Activated naive CD4-positive, alpha-beta T cell treated with anti-CD3 and anti-CD28 coated beads, Interleukin-2, amount 50 U/mL, for 72 hours (primary cell): ENCODE measurements around the gene NT5C2. TPM values are rescaled to one million over a fixed set of nuclear protein-coding genes. Genes with fewer than 3 reads are reported as not detected.
"Not testable (repeated sequence)": the region's sequence is repeated elsewhere in the genome, so short reads cannot be mapped to it uniquely, and the experiment has no call there.

ENCODE experiments used
- ATAC-seq, 2 donors: fragments of 150-1000 bp; cut with Tn5 transposase; 2 replicates each; pipeline ENCODE4 v1.10.0; 2021; ENCODE audit warnings: mild to moderate bottlenecking in 2 of 2, moderate library complexity in 2 of 2
- DNase-seq, 2 donors: peaks; one replicate each; pipeline ENCODE4 v3.0.0; 2021 to 2022; ENCODE audit warnings: low spot score in 2 of 2
- H3K27ac Mint-ChIP-seq, 2 donors: one replicate each; pipeline ENCODE4 v1.8.0; 2022; ENCODE audit warnings: mild to moderate bottlenecking in 2 of 2, mixed read lengths in 2 of 2
- H3K36me3 Mint-ChIP-seq, 2 donors: one replicate each; pipeline ENCODE4 v1.8.0; 2022; ENCODE audit warnings: mixed read lengths in 2 of 2
- H3K9me3 Mint-ChIP-seq, 2 donors: one replicate each; pipeline ENCODE4 v1.8.0; 2022; ENCODE audit warnings: mixed read lengths in 2 of 2
- total RNA-seq, 2 donors: library from RNA; stranded (reverse); gene quantifications; one replicate each; pipeline ENCODE4 v1.2.3, GENCODE V29; 2022

NT5C2 gene
- 10 to 100 TPM; 42.0 to 46.5 TPM for total RNA-seq

DNA sequence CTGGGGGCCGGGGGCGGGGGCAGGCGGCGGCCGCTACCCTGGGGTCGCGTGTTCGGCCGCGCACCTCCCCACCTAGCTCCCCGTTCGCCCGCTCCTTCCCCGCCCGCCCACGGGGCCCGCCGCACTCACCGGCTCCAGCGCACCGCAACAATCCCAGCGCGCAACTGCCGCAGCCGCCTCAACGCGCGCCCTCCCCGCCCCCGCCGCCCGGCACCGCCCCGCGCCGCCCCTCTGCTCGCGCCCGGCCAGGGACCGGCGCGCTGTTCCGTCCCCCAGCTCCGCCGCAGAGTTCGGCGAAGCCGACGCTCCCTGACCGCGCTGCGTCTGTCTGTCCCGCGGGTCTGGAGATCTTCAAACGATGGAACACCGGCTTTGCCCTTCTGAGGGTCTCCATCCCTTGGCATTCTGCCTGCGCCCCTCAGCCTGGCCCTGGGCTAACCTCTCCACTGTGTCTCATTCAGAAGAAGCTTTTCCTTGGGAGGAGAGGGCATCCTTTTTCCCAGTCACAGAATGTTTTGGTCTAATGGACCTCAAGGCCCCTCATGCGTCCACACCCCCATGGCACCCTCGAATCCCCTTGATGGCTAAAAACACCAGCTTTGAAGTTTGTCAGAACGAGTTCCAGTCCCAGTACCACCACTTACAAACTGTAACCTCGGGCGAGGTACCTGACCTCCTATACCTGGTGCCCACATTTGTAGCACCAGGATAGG is at the start of gene NT5C2:
TSS of gene NT5C2 (minus strand) at position 166 of the 713 bp plus-strand sequence. CDS start 18,314 bp downstream, outside the sequence.
- Mint-ChIP-seq H3K9me3 (no peaks in the 10 kb centered on the region), H3K36me3 (peaks cover 15 to 17% of the 10 kb centered on the region in 2 donors), H3K27ac (peak within 1 kb of the TSS; percentile 100)
- DNase-seq (peak; percentile 70 to 81), ATAC-seq (peak; percentile 70 to 90)

DNA sequence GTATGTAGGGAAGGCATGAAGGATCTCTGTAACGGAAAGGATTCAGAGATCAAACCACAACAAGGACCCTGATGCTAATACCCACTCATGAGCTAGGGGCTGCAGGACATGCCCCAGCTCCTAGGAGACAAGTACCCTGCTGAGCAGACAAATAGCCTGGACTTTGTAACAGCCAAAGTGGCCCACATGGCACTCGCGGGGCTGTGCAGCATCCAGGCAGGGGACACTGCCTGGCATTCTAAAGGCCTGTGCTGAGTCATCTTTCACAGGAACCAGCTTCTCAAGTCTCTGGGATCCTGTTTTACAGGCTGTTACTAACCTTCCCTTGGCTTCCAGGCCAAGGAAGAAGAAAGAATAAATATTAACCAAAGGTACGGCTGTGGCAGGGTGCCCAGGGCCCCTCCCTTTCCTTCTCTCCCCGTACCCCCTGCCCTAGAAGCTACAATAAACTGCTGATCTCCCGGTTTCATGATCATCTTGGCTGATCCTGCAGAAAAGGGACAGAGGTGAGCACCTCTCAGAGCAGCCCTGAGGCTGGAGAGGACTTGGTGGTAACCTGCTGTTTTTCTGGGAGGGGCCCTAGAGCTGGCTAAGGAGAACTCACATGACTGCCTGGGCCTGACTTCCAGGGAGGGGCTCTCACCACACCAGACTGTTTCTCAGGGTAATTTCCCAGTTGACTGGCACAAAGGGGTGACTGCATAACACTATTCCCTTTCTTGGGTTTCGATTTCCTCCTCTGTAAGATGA is 48.4 kb upstream of the NT5C2 start:
- ATAC-seq (peak; percentile 37 to 70), DNase-seq (no peak)
- Mint-ChIP-seq H3K36me3 (no peaks in the 10 kb centered on the region), H3K9me3 (no peaks in the 10 kb centered on the region), H3K27ac (peak overlapping the region; percentile 4 to 70)

DNA sequence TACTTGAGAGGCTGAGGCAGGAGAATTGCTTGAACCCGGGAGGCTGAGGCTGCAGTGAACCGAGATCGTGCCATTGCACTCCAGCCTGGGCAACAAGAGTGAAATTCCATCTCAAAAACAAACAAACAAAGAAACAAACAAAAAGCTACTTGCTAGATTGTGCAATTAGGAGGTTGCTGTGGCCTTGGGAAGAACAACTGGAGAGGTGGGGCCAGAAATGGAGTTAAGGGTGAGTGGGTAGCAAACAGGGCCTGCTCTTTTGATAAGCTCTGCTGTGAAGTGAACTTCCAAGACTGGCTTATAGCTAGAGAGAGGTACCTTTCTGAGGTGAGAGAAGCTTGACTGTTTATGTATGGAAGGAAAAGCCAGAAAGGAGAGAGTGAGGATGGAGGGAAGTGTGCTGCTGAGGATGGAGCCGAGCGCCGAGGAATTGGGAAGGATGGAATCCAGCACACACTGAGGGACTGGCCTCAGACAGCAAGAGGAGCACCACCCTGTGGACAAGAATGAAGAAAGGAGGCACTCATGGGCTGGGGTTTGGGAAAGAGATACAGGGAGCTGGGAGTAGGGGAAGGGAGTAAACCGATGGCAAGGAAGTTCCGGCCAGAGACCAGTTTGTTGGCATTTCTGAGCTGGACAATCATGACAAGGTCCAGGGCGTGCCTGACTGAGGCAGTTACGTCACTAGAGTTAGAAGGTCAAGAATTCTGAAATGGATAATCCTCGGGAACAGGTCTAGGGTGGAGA is 45.6 kb upstream of the NT5C2 start:
- no peak for DNase-seq
- H3K27ac Mint-ChIP-seq = no peak overlapping the region
- ATAC-seq = no peak
- no peaks in the 10 kb centered on the region for H3K36me3 Mint-ChIP-seq
- H3K9me3 Mint-ChIP-seq = no peaks in the 10 kb centered on the region

DNA sequence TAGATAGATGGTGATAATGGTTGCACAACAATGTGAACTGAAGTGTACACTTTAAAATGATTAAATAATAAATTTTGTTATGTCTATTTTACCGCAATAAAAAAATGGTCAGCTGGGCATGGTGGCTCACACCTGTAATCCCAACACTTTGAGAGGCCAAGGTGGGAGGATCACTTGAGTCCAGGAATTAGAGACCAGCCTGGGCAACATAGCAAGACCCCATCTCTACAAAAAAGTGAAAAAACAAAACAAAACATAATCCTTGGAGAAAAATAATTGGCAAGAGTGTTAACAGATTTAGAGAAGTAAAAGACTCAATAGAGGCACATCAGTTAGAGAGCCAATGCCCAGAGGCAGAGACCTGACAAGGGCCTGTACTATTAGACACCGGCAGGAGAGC is 42.7 kb upstream of the NT5C2 start:
- DNase-seq = no peak
- Mint-ChIP-seq H3K9me3 (no peaks in the 10 kb centered on the region), H3K27ac (no peak overlapping the region), H3K36me3 (no peaks in the 10 kb centered on the region)
- no peak for ATAC-seq

DNA sequence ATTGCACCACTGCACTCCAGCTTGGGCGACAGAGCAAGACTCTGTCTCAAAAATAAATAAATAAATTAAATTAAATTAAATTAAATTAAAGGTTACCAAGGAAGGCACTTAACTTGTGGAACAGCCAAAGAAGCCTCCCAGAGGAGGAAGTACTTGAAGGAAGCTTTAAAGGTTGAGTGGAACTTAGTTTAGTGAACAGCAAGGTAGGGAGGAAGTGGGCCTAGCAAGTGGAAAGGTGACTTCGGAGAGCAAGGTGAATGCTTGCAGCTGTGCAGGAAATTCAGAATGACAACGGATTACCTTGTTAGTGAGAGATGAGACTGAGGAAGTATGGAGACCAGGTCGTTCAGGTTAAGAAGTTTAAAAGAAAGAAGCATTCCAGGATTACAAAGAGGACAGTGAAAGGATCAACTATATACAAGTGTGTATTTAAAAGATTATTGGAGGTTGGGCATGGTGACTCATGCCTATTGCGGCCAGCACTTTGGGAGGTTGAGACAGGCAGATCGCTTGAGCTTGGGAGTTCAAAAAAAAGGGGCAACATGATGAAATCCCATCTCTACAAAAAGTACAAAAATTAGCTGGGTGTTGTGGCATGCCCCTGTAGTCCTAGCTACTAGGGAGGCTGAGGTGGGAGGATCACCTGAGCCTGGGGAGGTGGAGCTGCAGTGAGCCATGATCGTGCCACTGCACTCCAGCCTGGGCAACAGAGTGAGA is 39.9 kb upstream of the NT5C2 start:
- no peak for ATAC-seq
- Mint-ChIP-seq H3K36me3 (no peaks in the 10 kb centered on the region), H3K9me3 (no peaks in the 10 kb centered on the region), H3K27ac (no peak overlapping the region)
- no peak for DNase-seq

DNA sequence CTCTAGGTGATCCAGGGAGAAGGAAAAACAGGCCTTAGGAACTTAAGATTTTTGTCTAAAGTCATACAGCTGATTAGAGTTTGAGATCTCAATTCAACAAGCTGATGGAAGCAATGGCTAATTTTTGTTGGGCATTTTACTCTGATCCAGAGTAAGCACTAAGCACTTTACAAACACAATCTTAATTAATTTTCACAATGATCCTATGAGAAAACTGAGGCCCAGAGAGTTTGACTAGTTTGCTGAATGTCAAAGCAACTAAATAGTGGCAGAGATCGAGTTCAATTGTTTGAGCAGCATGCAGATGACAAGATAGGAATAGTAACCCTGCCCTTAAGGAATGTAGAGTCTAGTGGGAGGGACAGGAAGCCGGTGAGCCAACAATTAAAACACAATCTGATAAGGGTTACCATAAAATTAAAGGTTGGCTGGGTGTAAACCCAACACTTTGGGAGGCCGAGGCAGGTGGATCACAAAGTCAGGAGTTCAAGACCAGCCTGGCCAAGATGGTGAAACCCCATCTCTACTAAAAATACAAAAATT is 39.1 kb upstream of the NT5C2 start:
- no peaks in the 10 kb centered on the region for H3K36me3 Mint-ChIP-seq
- ATAC-seq (no peak), DNase-seq (no peak)
- no peaks in the 10 kb centered on the region for H3K9me3 Mint-ChIP-seq
- H3K27ac Mint-ChIP-seq = no peak overlapping the region

DNA sequence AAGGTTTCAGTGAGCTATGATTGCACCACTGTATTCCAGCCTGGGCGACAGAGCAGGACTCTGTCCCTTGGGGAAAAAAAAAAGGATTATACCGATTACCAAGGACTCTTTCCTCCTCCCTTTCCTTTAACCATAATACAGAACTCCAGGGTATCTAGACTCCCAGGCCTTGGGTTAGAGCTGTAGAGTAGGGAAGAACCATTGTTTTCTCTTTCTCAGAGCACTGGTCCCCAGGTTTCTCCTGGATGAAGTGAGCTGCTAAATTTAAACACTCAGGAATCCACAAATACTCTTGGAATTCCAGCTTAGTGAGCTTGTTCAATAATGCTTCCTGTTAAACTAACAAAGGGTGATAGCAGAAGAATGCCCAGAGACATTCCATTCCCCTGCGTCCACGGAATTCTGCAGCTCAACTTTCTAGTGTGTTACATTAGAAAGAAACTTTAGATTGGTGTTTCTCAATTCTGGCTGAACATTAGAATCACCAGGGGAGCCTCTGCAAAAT is 38.0 kb upstream of the NT5C2 start:
- H3K36me3 Mint-ChIP-seq = no peaks in the 10 kb centered on the region
- no peaks in the 10 kb centered on the region for H3K9me3 Mint-ChIP-seq
- DNase-seq = no peak
- H3K27ac Mint-ChIP-seq = no peak overlapping the region
- ATAC-seq = no peak

DNA sequence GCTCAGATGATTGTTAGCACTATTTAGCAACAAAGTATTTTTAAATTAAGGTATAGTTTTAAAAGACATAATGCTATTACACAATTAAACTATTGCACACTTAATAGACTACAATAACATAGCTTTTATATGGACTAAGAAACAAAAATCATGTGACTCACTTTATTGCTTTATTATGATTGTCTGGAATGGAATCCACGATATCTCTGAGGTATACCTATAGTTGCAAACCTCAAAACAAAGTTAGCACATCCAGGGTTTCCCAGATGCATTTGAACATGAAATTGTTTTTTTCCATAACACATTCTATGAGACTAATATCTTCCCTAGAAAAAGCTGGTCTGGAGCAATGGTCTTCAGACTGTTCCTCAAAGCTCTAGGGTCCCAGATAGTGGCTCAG is 34.3 kb upstream of the NT5C2 start:
- ATAC-seq (no peak), DNase-seq (no peak)
- Mint-ChIP-seq H3K36me3 (peaks cover 9 to 10% of the 10 kb centered on the region in 2 donors), H3K27ac (no peak overlapping the region), H3K9me3 (peaks cover 7 to 13% of the 10 kb centered on the region in 2 donors)

DNA sequence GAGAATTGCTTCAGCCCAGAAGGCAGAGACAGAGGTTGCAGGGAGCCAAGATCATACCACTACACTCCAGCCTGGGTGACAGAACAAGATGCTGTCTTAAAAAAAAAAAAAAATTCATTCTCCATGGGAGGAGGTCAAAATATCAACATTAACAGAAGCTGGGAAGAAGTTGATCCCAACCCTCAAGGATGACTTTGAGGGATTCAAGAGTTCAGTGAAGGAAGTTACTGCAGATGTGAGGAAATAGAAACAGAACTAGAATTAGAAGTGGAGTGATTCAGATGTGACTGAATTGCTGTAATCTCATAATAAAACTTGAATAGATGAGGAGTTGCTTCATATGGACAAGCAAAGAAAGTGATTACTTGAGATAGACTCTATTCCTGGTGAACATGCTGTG is 32.9 kb upstream of the NT5C2 start:
- Mint-ChIP-seq H3K36me3 (peaks cover 9 to 10% of the 10 kb centered on the region in 2 donors), H3K9me3 (peaks cover 7 to 16% of the 10 kb centered on the region in 2 donors), H3K27ac (peak overlapping the region in 1 of 2 donors; percentile 36)
- no peak for DNase-seq
- ATAC-seq = no peak

DNA sequence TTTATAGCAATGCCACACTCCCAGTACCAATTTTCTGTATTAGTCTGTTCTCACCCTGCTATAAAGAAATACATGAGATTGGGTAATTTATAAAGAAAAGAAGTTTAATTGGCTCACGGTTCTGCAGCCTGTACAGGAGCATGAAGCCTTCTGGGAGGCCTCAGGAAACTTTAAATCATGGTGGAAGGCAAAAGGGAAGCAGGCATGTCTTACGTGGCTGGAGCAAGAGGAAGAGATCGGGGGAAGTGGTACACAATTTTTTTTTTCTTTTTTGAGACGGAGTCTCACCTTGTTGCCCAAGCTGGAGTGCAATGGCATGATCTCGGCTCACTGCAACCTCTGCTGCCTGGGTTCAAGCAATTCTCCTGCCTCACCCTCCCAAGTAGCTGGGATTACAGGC is 31.6 kb upstream of the NT5C2 start:
- H3K27ac Mint-ChIP-seq, DNase-seq, ATAC-seq: not testable (repeated sequence)
- Mint-ChIP-seq H3K9me3 (peaks cover 7 to 16% of the 10 kb centered on the region in 2 donors), H3K36me3 (peaks cover 9 to 10% of the 10 kb centered on the region in 2 donors)

DNA sequence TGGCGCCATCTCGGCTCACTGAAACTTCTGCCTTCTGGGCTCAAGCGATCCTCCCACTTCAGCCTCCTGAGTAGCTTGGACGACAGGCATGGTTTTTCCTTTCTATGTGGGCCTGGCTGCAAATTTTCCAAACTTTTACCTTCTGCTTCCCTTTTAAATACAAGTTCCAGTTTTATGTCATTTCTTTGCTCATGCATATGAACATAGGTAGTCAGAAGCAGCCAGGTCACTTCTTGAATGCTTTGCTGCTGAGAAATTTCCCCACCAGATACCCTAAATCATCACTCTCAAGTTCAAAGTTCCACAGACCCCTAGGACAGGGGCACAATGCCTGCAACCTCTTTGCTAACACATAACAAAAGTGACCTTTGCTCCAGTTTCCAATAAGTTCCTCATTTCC is 31.1 kb upstream of the NT5C2 start:
- ATAC-seq (no peak), DNase-seq (no peak)
- Mint-ChIP-seq H3K9me3 (peaks cover 7 to 16% of the 10 kb centered on the region in 2 donors), H3K36me3 (peaks cover 9 to 10% of the 10 kb centered on the region in 2 donors), H3K27ac (no peak overlapping the region)

DNA sequence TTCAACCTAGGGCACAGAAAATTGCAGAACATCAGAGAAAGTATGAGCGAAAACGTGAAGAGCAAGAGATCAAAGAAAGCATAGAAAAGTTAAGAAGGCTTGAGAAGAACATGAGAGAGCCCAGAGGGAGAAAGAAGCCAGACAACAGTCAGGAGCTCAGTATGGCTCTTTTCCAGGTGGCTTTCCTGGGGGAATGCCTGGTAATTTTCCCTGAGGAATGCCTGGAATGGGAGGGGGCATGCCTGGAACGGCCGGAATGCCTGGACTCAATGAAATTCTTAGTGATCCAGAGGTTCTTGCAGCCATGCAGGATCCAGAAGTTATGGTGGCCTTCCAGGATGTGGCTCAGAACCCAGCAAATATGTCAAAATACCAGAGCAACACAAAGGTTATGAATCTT is 23.3 kb upstream of the NT5C2 start:
- H3K9me3 Mint-ChIP-seq = peaks cover 7 to 12% of the 10 kb centered on the region in 2 donors
- ATAC-seq, DNase-seq, H3K36me3 Mint-ChIP-seq: not testable (repeated sequence)
- peak overlapping the region in 1 of 2 donors; percentile 3 for H3K27ac Mint-ChIP-seq

DNA sequence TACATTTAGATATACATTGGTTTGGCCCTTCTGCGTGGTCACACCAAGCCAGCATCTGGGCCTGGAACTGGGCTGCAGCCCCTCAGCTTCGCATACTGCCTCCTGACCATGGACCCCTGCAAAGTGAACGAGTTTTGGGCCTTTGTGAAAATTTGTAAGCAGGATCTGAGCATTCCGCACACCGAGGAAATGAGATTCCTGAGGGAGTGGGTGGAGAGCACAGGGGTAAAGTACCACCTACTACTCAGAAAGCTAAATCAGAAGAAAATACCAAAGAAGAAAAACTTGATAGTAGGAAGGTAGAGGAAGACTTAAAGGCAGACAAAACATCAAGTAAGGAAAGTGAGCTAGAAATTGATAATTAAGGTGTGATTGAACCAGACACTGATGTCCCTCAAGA is 22.5 kb upstream of the NT5C2 start:
- Mint-ChIP-seq H3K27ac (no peak overlapping the region), H3K9me3 (peaks cover 7 to 12% of the 10 kb centered on the region in 2 donors), H3K36me3 (no peaks in the 10 kb centered on the region)
- ATAC-seq = no peak
- no peak for DNase-seq

DNA sequence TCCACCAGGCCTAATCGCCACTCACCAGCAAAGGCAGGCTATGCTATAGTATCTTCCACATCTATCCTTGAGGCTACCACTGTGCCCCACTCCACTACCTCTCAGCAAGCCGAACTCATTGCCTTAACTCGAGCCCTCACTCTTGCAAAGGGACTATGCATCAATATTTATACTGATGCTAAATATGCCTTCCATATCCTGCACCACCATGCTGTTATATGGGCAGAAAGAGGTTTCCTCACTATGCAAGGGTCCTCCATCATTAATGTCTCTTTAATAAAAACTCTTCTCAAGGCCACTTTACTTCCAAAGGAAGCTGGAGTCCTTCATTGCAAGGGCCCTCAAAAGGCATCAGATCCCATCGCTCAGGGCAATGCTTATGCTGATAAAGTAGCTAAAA is 17.2 kb upstream of the NT5C2 start:
- DNase-seq, H3K36me3 Mint-ChIP-seq, H3K27ac Mint-ChIP-seq, ATAC-seq: not testable (repeated sequence)
- H3K9me3 Mint-ChIP-seq = peaks cover 7 to 12% of the 10 kb centered on the region in 2 donors

DNA sequence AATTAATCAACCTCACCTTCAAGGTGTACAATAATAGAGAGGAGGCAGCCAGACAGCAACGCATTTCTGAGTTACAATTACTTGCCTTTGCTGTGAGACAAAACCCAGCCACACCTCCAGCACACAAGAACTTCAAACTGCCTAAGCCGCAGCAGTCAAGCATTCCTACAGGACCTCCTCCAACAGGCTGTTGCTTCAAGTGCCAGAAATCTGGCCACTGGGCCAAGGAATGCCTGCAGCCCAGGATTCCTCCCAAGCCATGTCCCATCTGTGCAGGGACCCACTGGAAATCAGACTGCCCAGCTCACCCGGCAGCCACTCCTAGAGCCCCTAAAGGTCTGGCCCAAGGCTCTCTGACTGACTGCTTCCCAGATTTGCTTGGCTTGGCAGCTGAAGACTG is 14.6 kb upstream of the NT5C2 start:
- H3K27ac Mint-ChIP-seq, DNase-seq, H3K36me3 Mint-ChIP-seq, H3K9me3 Mint-ChIP-seq, ATAC-seq: not testable (repeated sequence)

DNA sequence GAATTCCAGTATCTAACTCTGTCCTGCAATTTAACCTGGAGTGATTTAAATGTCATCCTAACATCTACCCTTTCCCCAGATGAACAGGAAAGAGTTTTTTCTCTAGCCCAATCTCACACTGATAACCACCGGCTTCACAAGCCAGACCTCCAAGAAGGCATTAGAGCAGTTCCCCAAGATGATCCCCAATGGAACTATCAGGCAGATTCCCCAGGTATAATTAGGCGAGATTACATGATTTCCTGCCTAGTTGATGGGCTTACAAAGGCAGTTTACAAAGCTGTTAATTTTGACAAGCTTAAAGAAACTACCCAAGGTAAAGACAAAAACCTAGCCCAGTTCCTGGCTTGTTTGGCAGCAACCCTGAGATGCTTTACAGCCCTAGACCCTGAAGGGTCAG is 14.1 kb upstream of the NT5C2 start:
- Mint-ChIP-seq H3K27ac (no peak overlapping the region), H3K36me3 (no peaks in the 10 kb centered on the region), H3K9me3 (peaks cover 3% of the 10 kb centered on the region in 2 donors)
- no peak for DNase-seq
- ATAC-seq = no peak
